SH-SY5Y (cell line): ENCODE data around the gene FNBP1L.

Experiments used
- GATA2 ChIP-seq: IDR thresholded peaks from 2 replicates; pipeline ENCODE4 v1.6.1; 2011; ENCODE audit warnings: mild to moderate bottlenecking, low read depth, low read length
- GATA3 ChIP-seq: IDR thresholded peaks from 2 replicates; pipeline ENCODE4 v1.6.1; 2011; ENCODE audit warnings: low read depth, mild to moderate bottlenecking, low read length, moderate library complexity

GRCh38 chr1:93437976-93438605, 9.8 kb upstream of the FNBP1L start:
- TF ChIP-seq GATA3 (no peak), GATA2 (no peak)
